DMS 273 (cell line): Measurements from ENCODE around the gene TMEM132D.
"Not testable (repeated sequence)": the region's sequence is repeated elsewhere in the genome, so short reads cannot be mapped to it uniquely, and the experiment has no call there.

Experiments used
- DNase-seq: peaks from one replicate; lab custom pipeline; 2025; ENCODE audit not compliant: unreplicated experiment; lab: John Stamatoyannopoulos, UW

Gene TMEM132D

GRCh38 chr12:129544716-129545115 is 359.1 kb downstream of the TMEM132D start:
- DNase-seq, result no peak

GRCh38 chr12:129540954-129541353 is 362.9 kb downstream of the TMEM132D start:
- DNase-seq, result no peak

GRCh38 chr12:129540249-129540648 is 363.6 kb downstream of the TMEM132D start:
- DNase-seq, result no peak

- not testable (repeated sequence) for DNase-seq
These were observed 365.0 kb downstream of the TMEM132D start for GRCh38 chr12:129538724-129539335.

- no peak for DNase-seq
These were observed 365.7 kb downstream of the TMEM132D start for GRCh38 chr12:129538137-129538536.

GRCh38 chr12:129534966-129535750 is 368.7 kb downstream of the TMEM132D start:
- DNase-seq, result no peak

GRCh38 chr12:129532707-129533499 is 370.9 kb downstream of the TMEM132D start:
- no peak for DNase-seq

GRCh38 chr12:129532082-129532481 is 371.7 kb downstream of the TMEM132D start:
- no peak for DNase-seq

GRCh38 chr12:129530984-129531383 is 372.8 kb downstream of the TMEM132D start:
- no peak for DNase-seq

- DNase-seq, result no peak
These were observed 373.3 kb downstream of the TMEM132D start for GRCh38 chr12:129530517-129530916.

GRCh38 chr12:129527506-129527905 is 376.3 kb downstream of the TMEM132D start:
- no peak for DNase-seq

- DNase-seq, result no peak
These were observed 380.2 kb downstream of the TMEM132D start for GRCh38 chr12:129523621-129524020.

- no peak for DNase-seq
These were observed 383.1 kb downstream of the TMEM132D start for GRCh38 chr12:129520739-129521138.

- DNase-seq, result no peak
These were observed 400.0 kb downstream of the TMEM132D start for GRCh38 chr12:129503802-129504201.

- no peak for DNase-seq
These were observed 407.6 kb downstream of the TMEM132D start for GRCh38 chr12:129496226-129496625.

- no peak for DNase-seq
These were observed 409.1 kb downstream of the TMEM132D start for GRCh38 chr12:129494766-129495165.

- no peak for DNase-seq
These were observed 409.6 kb downstream of the TMEM132D start for GRCh38 chr12:129494260-129494659.

- DNase-seq, result no peak
These were observed 414.6 kb downstream of the TMEM132D start for GRCh38 chr12:129489100-129489676.

- no peak for DNase-seq
These were observed 416.9 kb downstream of the TMEM132D start for GRCh38 chr12:129486931-129487330.

- no peak for DNase-seq
These were observed 420.5 kb downstream of the TMEM132D start for GRCh38 chr12:129483111-129483893.

GRCh38 chr12:129481921-129482320 is 421.9 kb downstream of the TMEM132D start:
- DNase-seq, result no peak
